Measurements from ENCODE around the gene NXN. TPM values are rescaled to one million over a fixed set of nuclear protein-coding genes. Genes with fewer than 3 reads are reported as not detected.
"Not testable (repeated sequence)": the region's sequence is repeated elsewhere in the genome, so short reads cannot be mapped to it uniquely, and the experiment has no call there.

The NXN gene
- total and polyA plus RNA-seq, 9 donors, result 5.5 to 34.8 (median 28.4) TPM

DNA sequence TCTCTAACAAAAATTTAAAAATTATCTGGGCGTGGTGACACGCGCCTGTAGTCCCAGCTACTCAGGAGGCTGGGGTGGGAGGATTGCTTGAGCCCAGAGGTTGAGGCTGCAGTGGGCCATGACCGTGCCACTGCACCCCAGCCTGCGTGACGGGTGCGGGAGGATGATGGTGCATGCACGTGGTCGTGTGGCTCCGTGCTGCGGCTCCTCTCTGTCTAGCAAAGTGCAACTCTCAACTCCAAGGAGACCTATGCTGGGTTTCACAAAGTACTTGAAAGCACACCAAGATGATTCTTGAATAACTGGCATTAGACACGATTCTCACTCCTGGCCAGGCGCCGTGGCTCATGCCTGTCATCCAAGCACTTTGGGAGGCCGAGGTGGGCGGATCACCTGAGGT, 25.8 kb downstream of the NXN start:
- intact Hi-C loops (cut with DNase I), result no loop called here
- Histone ChIP-seq H3K4me1 (ENCODE audit: insufficient read depth) (peaks cover 18% of the 10 kb centered on the region), H3K9me3 (no peaks in the 10 kb centered on the region), H3K4me3 (no peak overlapping the region), H3K27me3 (no peaks in the 10 kb centered on the region), H3K36me3 (no peaks in the 10 kb centered on the region), H3K27ac (no peak overlapping the region)
- TF ChIP-seq CTCF (IDR thresholded peaks at IDR 0.05), result no peak
- peak in 1 of 5 donors; percentile 10 for DNase-seq
- 93 to 97% (median 95%) methylated on average over 16 of the region's 16 CpGs for WGBS, 3 donors

- intact Hi-C loops (cut with DNase I); H3K27me3 ChIP-seq; H3K27ac ChIP-seq; H3K4me3 ChIP-seq; H3K9me3 ChIP-seq; H3K36me3 ChIP-seq: not testable (repeated sequence)
- WGBS, 3 donors, result 95 to 96% (median 96%) methylated on average over 8 to 18 of the region's 18 CpGs
- H3K4me1 ChIP-seq (ENCODE audit: insufficient read depth), result peaks cover 18% of the 10 kb centered on the region
- DNase-seq, result peak in 2 of 5 donors; percentile 48 to 57
Measured at GRCh38 chr17:952592-952991, 27.0 kb downstream of the NXN start.

DNA sequence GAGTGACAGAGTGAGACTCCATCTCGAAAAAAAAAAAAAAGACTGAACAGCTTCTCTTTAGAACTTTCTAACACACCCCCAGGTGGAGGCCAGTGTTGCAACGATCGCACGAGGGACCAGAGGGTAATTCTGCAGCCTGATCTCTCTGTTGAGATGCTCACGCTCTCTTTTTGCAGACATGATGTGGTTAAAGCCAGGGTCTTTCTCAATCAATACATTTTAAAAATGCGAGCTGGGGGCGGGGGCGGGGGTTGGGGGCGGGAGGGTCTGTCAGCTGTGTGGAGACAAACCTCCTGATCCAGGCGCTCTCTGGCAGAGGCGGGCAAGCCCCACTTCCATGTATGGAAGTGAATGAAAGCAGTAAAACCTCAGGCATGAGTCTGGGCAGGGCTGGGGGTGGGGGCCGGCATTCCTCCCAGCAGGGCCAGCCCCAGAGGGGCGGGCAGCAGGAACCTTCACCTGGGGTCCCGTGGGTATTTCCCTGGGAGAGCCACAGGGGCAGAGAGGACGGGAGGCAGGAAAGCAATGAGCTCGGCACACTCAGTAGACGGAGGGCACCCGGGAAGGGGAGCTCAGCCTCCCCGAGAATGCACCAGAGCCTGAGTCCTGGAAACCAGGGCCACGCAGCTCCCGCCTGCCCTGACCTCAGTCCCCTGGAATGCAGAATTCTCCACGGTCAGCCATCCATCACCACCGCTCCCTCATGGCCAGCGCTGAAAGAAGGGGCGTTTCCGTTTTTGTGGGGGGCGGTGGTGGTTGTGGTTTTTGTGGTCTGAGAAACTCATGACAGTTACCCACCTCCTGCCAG, 28.0 kb downstream of the NXN start:
- no peak overlapping the region for H3K27ac ChIP-seq
- intact Hi-C loops (cut with DNase I), result no loop called here
- no peaks in the 10 kb centered on the region for H3K9me3 ChIP-seq
- TF ChIP-seq CTCF (IDR thresholded peaks at IDR 0.05) (no peak), POLR2A (IDR thresholded peaks at IDR 0.05) (no peak), EP300 (IDR thresholded peaks at IDR 0.05) (no peak)
- H3K27me3 ChIP-seq, result no peaks in the 10 kb centered on the region
- no peak overlapping the region for H3K4me3 ChIP-seq
- 8 to 10% (median 10%) methylated on average over 26 to 27 of the region's 27 CpGs for WGBS, 3 donors
- H3K36me3 ChIP-seq, result no peaks in the 10 kb centered on the region
- peaks cover 18% of the 10 kb centered on the region for H3K4me1 ChIP-seq (ENCODE audit: insufficient read depth)
- DNase-seq, result no peak

DNA sequence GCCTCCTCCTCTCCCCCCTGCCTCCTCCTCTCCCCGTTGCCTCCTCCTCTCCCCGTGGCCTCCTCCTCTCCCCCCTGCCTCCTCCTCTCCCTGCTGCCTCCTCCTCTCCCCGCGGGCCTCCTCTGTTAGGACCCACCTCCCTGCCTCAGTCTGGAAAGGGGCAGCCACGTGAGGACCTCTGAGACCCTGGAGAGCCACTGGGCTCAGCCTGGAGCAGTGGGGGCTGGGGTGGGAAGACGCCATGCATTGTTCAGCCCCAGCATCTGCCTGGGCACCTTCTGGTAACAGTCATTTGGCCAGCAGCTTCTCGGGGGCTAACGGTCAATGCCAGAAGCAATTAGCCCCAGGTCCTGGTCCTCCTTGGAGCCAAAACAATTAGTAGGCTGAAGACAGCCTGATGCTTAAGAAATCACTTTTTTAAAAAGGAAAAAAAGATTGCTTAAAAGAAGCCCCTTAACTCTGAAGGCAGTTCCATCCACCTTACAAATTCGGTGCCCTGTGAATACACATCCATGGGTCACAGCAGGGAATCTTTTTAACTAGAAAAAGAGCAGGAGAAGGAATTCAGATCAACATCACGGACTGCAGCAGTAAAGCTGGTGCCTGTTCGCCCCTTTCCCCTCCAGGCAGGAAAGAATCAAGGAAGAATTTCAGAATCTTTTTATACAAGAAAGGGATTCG, 29.8 kb downstream of the NXN start:
- 46 to 51% (median 50%) methylated on average over 8 to 10 of the region's 12 CpGs for WGBS, 3 donors
- intact Hi-C loops (cut with DNase I), result no loop called here

More for the DNA sequence above, 29.8 kb downstream of the NXN start:
- Histone ChIP-seq H3K27ac (no peak overlapping the region), H3K4me1 (ENCODE audit: insufficient read depth) (peaks cover 16% of the 10 kb centered on the region), H3K36me3 (no peaks in the 10 kb centered on the region), H3K4me3 (no peak overlapping the region), H3K9me3 (no peaks in the 10 kb centered on the region), H3K27me3 (no peaks in the 10 kb centered on the region)
- TF ChIP-seq EP300 (IDR thresholded peaks at IDR 0.05) (no peak), POLR2A (IDR thresholded peaks at IDR 0.05) (no peak), CTCF (IDR thresholded peaks at IDR 0.05) (no peak)
- DNase-seq, result no peak

All from ovary (tissue), 9 donors.